AG04450 (cell line): ENCODE results near the gene CACNA1E. TPM values are rescaled to one million over a fixed set of nuclear protein-coding genes. Genes with fewer than 3 reads are reported as not detected.

ENCODE experiments used
- CTCF ChIA-PET: fragments of 300-600, 350-600 bp; formaldehyde crosslinking; extraction: SDS; loops from one replicate; lab custom pipeline; 2022; ENCODE audit warnings: antibody characterized with exemption, inconsistent platforms; lab: Charles Lee
- POLR2A ChIA-PET: fragments of 350-600 bp; formaldehyde crosslinking; extraction: SDS; loops from one replicate; lab custom pipeline; 2021; ENCODE audit warnings: antibody characterized with exemption, inconsistent platforms; lab: Yijun Ruan, JAX
- DNase-seq: peaks from one replicate; pipeline ENCODE4 v3.0.0-alpha.2; 2011; ENCODE audit warnings: low read depth, low spot score
- H3K27ac ChIP-seq: one replicate; pipeline ENCODE4 v1.5.1; 2012; ENCODE audit warnings: low read depth, low read length, control low read depth
- H3K27me3 ChIP-seq: one replicate; pipeline ENCODE4 v1.6.0; 2012; ENCODE audit warnings: low read length; ENCODE audit not compliant: control insufficient read depth, insufficient read depth
- H3K4me3 ChIP-seq: 2 replicates; pipeline ENCODE4 v1.5.1; 2011; ENCODE audit warnings: mild to moderate bottlenecking, low read depth, low read length, control low read depth
- H3K9me3 ChIP-seq: 2 replicates; pipeline ENCODE4 v1.5.1; 2012; ENCODE audit warnings: low read length; ENCODE audit not compliant: control insufficient read depth, insufficient read depth
- polyA plus RNA-seq: library from polyadenylated mRNA; depleted of rRNA; stranded (reverse); fragments of >200 nt; gene quantifications from 2 replicates; pipeline ENCODE4 v1.2.3, GENCODE V29; 2011
- TF ChIP-seq, protein P1 (sequence below): IDR thresholded peaks from 2 replicates; pipeline ENCODE4 v1.5.1; 2011; ENCODE audit warnings: low read depth, low read length, control low read depth, inconsistent platforms

The CACNA1E gene
- polyA plus RNA-seq, 1 experiment, result not detected

- ChIA-PET CTCF (no interaction called here), POLR2A (no interaction called here)
- Histone ChIP-seq H3K27ac (no peak overlapping the region), H3K4me3 (no peak overlapping the region), H3K27me3 (no peaks in the 10 kb centered on the region), H3K9me3 (no peaks in the 10 kb centered on the region)
- no peak for DNase-seq
- TF ChIP-seq, protein P1, sequence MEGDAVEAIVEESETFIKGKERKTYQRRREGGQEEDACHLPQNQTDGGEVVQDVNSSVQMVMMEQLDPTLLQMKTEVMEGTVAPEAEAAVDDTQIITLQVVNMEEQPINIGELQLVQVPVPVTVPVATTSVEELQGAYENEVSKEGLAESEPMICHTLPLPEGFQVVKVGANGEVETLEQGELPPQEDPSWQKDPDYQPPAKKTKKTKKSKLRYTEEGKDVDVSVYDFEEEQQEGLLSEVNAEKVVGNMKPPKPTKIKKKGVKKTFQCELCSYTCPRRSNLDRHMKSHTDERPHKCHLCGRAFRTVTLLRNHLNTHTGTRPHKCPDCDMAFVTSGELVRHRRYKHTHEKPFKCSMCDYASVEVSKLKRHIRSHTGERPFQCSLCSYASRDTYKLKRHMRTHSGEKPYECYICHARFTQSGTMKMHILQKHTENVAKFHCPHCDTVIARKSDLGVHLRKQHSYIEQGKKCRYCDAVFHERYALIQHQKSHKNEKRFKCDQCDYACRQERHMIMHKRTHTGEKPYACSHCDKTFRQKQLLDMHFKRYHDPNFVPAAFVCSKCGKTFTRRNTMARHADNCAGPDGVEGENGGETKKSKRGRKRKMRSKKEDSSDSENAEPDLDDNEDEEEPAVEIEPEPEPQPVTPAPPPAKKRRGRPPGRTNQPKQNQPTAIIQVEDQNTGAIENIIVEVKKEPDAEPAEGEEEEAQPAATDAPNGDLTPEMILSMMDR, result no peak
Observed at GRCh38 chr1:181595234-181595633, 111.9 kb downstream of the CACNA1E start.

- ChIA-PET POLR2A (no interaction called here), CTCF (no interaction called here)
- Histone ChIP-seq H3K9me3 (no peaks in the 10 kb centered on the region; the same call in 1 of the 2 replicates), H3K4me3 (no peak overlapping the region), H3K27me3 (no peaks in the 10 kb centered on the region), H3K27ac (no peak overlapping the region)
- TF ChIP-seq, protein P1, result no peak
- DNase-seq, result no peak
Observed at GRCh38 chr1:181601186-181601950, 118.1 kb downstream of the CACNA1E start.

- Histone ChIP-seq H3K27ac (no peak overlapping the region), H3K27me3 (no peaks in the 10 kb centered on the region), H3K9me3 (no peaks in the 10 kb centered on the region; the same call in 1 of the 2 replicates), H3K4me3 (no peak overlapping the region)
- DNase-seq, result no peak
- ChIA-PET CTCF (no interaction called here), POLR2A (no interaction called here)
- TF ChIP-seq, protein P1, result no peak
Observed at GRCh38 chr1:181603735-181604410, 120.6 kb downstream of the CACNA1E start.

DNA sequence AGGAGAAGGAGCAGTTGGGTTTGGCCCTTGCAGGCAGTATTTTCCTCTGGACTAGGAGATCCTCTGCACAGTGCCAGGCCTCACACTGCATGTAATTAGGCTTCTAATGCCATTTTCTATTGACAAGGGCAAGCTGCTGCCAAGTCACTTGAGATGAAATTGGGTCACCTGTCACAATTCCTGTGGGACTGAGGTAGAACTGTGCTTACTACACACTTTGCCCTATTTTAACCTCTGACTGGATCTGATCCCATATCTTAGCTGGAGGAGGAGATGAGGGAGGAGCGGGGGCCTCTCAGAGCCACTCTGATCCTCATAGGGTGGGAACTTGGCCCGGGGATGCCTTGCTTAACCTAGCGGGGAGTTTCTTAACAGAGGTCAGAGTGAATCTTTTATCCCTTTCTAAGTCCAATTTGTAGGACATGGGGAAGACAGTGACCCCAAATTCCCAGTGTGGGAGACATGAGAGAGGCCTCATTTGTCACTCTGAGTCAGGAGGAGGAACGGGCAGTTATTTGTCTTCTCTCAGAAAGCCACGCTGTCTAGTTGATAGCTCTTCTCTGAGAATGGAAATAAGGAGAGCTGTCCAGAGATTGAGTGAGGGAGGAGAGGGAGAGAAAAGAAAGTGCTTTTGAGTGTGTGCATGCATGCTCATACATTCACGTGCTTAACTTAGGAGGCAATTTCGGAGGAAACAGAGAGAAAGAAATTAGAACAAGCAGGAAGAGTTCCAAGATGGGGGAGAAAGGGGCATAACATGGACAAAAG, 121.3 kb downstream of the CACNA1E start:
- POLR2A ChIA-PET, result no interaction called here
- Histone ChIP-seq H3K4me3 (no peak overlapping the region), H3K27ac (no peak overlapping the region), H3K9me3 (no peaks in the 10 kb centered on the region; the same call in 1 of the 2 replicates), H3K27me3 (no peaks in the 10 kb centered on the region)
- no peak for DNase-seq
- TF ChIP-seq, protein P1, result no peak
- CTCF ChIA-PET, result no interaction called here
